HUES48 (cell line): ENCODE results near the gene CES1.
"Not testable (repeated sequence)": the region's sequence is repeated elsewhere in the genome, so short reads cannot be mapped to it uniquely, and the experiment has no call there.

ENCODE experiments used
- H3K27ac ChIP-seq: one replicate; pipeline ENCODE4 v1.7.0; 2013; ENCODE audit warnings: low read depth, low read length, inconsistent platforms
- H3K27me3 ChIP-seq: 2 replicates; pipeline ENCODE4 v1.6.1; 2013; ENCODE audit warnings: mild to moderate bottlenecking, low read length; ENCODE audit not compliant: control insufficient read depth, insufficient read depth
- H3K36me3 ChIP-seq: 2 replicates; pipeline ENCODE4 v1.6.1; 2013; ENCODE audit warnings: low read length; ENCODE audit not compliant: control insufficient read depth, insufficient read depth
- H3K4me1 ChIP-seq: 2 replicates; pipeline ENCODE4 v1.6.1; 2013; ENCODE audit warnings: mild to moderate bottlenecking, low read length; ENCODE audit not compliant: control insufficient read depth, insufficient read depth
- H3K4me3 ChIP-seq: 2 replicates; pipeline ENCODE4 v1.5.1; 2013; ENCODE audit warnings: mild to moderate bottlenecking, low read depth, low read length
- H3K9ac ChIP-seq: 2 replicates; pipeline ENCODE4 v1.6.1; 2013; ENCODE audit warnings: mild to moderate bottlenecking, low read depth, low read length, moderate library complexity
- H3K9me3 ChIP-seq: 2 replicates; pipeline ENCODE4 v1.6.1; 2013; ENCODE audit warnings: low read length; ENCODE audit not compliant: control insufficient read depth, insufficient read depth

Gene CES1

GRCh38 chr16:55832773-55833691, at the start of gene CES1:
TSS of gene CES1 (minus strand) at chr16:55833096. CDS start at chr16:55833055, 41 bp downstream.
- no peaks in the 10 kb centered on the region for H3K9me3 ChIP-seq
- no peaks in the 10 kb centered on the region for H3K4me1 ChIP-seq
- H3K9ac ChIP-seq = no peak within 1 kb of the TSS
- no peaks in the 10 kb centered on the region for H3K27me3 ChIP-seq
- H3K4me3 ChIP-seq = no peak within 1 kb of the TSS
- no peaks in the 10 kb centered on the region for H3K36me3 ChIP-seq
- no peak within 1 kb of the TSS for H3K27ac ChIP-seq

DNA sequence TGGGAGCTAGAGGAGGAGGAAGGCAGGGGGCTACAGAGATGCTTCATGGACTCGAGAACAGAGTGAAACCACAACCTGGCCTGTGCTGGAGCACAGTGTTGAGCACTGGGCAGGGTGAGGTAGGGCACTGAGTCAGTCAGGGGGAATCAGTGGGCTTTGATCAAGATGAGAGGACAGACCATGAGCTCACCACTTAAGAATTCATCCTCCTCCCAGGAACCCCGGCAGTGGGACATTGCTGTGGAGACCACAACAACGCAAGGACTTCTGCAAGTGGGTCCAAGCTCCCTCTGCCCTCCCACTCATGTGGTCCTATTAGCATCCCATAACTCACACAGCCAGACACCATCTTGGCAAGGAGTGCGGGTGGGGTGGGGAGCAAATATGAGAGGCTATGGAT, 44.0 kb upstream of the CES1 start:
- H3K36me3 ChIP-seq = no peaks in the 10 kb centered on the region
- H3K4me1 ChIP-seq = no peaks in the 10 kb centered on the region
- H3K9ac ChIP-seq = no peak overlapping the region
- no peaks in the 10 kb centered on the region for H3K9me3 ChIP-seq
- no peak overlapping the region for H3K27ac ChIP-seq
- no peaks in the 10 kb centered on the region for H3K27me3 ChIP-seq
- no peak overlapping the region for H3K4me3 ChIP-seq

DNA sequence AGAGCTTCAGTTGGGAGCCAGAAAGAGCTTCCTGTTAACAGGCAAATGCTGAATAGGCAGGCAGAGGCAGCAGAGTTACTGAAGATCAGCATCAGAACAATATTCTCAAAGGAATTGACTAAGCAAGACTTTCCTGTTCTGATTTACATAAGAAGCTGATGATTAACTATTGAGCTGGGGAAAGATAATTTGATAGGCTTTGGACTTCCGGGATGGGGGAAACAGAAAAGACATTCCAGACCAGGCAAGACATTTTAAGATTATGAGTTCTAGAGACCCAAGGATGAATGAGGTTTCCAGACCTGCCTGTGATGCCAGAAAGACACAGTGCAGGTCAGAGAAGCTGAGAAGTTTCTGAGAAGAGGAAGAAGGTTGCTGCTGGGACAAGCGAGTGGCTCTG, 42.4 kb upstream of the CES1 start, which contains the start of gene CES5A:
TSS of gene CES5A (minus strand) at position 101 of the 400 bp plus-strand sequence. CDS start 152 bp downstream, outside the sequence.
- Histone ChIP-seq H3K4me1 (no peaks in the 10 kb centered on the region), H3K36me3 (no peaks in the 10 kb centered on the region), H3K27me3 (no peaks in the 10 kb centered on the region), H3K27ac (no peak within 1 kb of the TSS), H3K9ac (no peak within 1 kb of the TSS), H3K9me3 (no peaks in the 10 kb centered on the region), H3K4me3 (no peak within 1 kb of the TSS)

DNA sequence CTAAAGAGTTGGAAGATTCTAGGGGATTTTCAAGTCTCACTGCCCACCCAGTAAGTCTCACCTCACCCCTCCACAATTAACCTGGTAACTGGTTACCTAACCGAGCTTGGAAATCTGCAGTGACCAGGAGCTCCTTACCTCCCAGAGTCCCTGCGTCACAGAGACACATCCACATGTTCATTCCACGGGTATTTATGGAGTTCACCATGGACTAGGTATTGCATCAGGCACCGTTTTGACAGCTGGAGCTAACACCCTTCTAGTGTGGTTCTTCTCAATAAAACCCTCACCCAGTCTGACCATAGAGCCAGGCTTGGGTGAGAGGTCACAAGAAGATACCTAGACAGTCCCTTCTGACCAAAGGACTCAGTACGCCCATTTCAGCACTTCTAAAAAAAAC, 40.2 kb upstream of the CES1 start:
- Histone ChIP-seq H3K27me3 (no peaks in the 10 kb centered on the region), H3K9ac (no peak overlapping the region), H3K4me1 (no peaks in the 10 kb centered on the region), H3K4me3 (no peak overlapping the region), H3K27ac (no peak overlapping the region), H3K9me3 (no peaks in the 10 kb centered on the region), H3K36me3 (no peaks in the 10 kb centered on the region)

DNA sequence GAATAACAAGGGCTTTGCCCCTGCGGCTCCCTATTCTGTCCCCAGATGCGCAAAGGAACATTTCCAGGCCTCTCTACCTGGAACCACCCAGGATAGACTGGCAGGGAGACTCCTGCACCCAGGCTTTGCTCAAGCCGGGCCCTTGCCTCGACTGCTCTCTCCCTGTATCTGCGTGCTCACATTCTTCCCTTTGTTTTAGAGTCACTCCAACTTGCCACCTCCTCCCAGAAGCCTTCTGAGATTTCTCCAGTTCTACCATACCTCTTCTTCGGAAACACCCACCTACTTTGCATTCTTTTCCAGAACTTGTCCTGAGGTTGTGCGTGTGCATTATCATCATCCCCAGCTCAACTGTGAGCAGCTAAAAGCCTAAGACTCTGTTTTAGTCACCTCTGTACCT, 39.2 kb upstream of the CES1 start:
- Histone ChIP-seq H3K36me3 (no peaks in the 10 kb centered on the region), H3K9me3 (no peaks in the 10 kb centered on the region), H3K4me3 (no peak overlapping the region)

GRCh38 chr16:55871411-55872038, 38.6 kb upstream of the CES1 start:
- Histone ChIP-seq H3K27me3 (no peaks in the 10 kb centered on the region), H3K9me3 (no peaks in the 10 kb centered on the region), H3K9ac (no peak overlapping the region), H3K4me3 (no peak overlapping the region), H3K36me3 (no peaks in the 10 kb centered on the region), H3K27ac (no peak overlapping the region), H3K4me1 (no peaks in the 10 kb centered on the region)

More for the DNA sequence above, 39.2 kb upstream of the CES1 start:
- H3K27ac ChIP-seq = no peak overlapping the region
- no peak overlapping the region for H3K9ac ChIP-seq
- H3K27me3 ChIP-seq = no peaks in the 10 kb centered on the region
- H3K4me1 ChIP-seq = no peaks in the 10 kb centered on the region

DNA sequence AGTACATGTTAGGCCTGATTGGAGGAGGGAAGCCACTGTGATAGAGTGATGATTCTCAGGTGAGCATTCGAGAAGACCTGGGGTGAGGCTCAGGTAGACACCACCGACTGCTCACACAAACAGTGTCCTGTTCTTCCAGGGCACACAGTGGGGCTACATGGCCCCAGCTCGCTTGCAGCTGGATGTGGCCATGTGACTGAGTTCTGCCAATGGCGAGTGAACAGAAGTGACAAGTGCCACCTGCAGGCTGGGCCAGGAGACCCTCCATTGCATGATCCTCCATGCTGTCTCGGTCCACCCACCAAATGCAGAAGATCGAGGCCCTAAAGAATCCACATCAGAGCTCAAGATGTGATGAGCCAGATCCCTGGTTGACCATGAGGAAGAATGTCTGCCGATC, 36.1 kb upstream of the CES1 start:
- Histone ChIP-seq H3K4me3 (no peak overlapping the region), H3K27ac (no peak overlapping the region), H3K4me1 (no peaks in the 10 kb centered on the region), H3K36me3 (no peaks in the 10 kb centered on the region), H3K9me3 (no peaks in the 10 kb centered on the region), H3K9ac (no peak overlapping the region), H3K27me3 (no peaks in the 10 kb centered on the region)

GRCh38 chr16:55868137-55868536, 35.2 kb upstream of the CES1 start:
- H3K27me3 ChIP-seq = no peaks in the 10 kb centered on the region
- no peaks in the 10 kb centered on the region for H3K9me3 ChIP-seq
- no peaks in the 10 kb centered on the region for H3K36me3 ChIP-seq
- no peak overlapping the region for H3K27ac ChIP-seq
- H3K9ac ChIP-seq = no peak overlapping the region
- H3K4me1 ChIP-seq = no peaks in the 10 kb centered on the region
- H3K4me3 ChIP-seq = no peak overlapping the region

- H3K9me3 ChIP-seq = no peaks in the 10 kb centered on the region
- no peaks in the 10 kb centered on the region for H3K27me3 ChIP-seq
- no peaks in the 10 kb centered on the region for H3K36me3 ChIP-seq
- H3K27ac ChIP-seq = no peak overlapping the region
- no peak overlapping the region for H3K9ac ChIP-seq
- no peaks in the 10 kb centered on the region for H3K4me1 ChIP-seq
- no peak overlapping the region for H3K4me3 ChIP-seq
Observed at GRCh38 chr16:55861288-55861687, 28.4 kb upstream of the CES1 start.

- H3K4me1 ChIP-seq, H3K4me3 ChIP-seq, H3K27ac ChIP-seq, H3K27me3 ChIP-seq, H3K36me3 ChIP-seq, H3K9me3 ChIP-seq, H3K9ac ChIP-seq: not testable (repeated sequence)
Observed at GRCh38 chr16:55857650-55858049, 24.8 kb upstream of the CES1 start.

- Histone ChIP-seq H3K27ac (no peak overlapping the region), H3K36me3 (no peaks in the 10 kb centered on the region), H3K27me3 (no peaks in the 10 kb centered on the region), H3K4me3 (no peak overlapping the region), H3K4me1 (no peaks in the 10 kb centered on the region), H3K9ac (no peak overlapping the region), H3K9me3 (no peaks in the 10 kb centered on the region)
Observed at GRCh38 chr16:55856950-55857349, 24.1 kb upstream of the CES1 start.
